MM.1S (cell line): Measurements from ENCODE around the gene FAP.

Source experiments
- DNase-seq: peaks from one replicate; pipeline ENCODE4 v3.0.0-alpha.2; 2015
- H2AFZ ChIP-seq: fragments of 300-600 bp; sonication (generic); 2 replicates; pipeline ENCODE4 v1.6.0; 2016; ENCODE audit warnings: antibody characterized with exemption, low read length
- H3F3A ChIP-seq: fragments of 300-600 bp; sonication (generic); 2 replicates; pipeline ENCODE4 v1.6.1; 2016; ENCODE audit warnings: mild to moderate bottlenecking, antibody characterized with exemption, low read length, moderate library complexity, mixed read lengths; ENCODE audit not compliant: insufficient read depth
- H3K27ac ChIP-seq: fragments of 300-600 bp; sonication (generic); 2 replicates; pipeline ENCODE4 v1.5.1; 2016; ENCODE audit warnings: mild to moderate bottlenecking, low read length
- H3K27me3 ChIP-seq: fragments of 300-600 bp; sonication (generic); replicated peaks from 2 replicates; pipeline ENCODE4 v1.6.0; 2016; ENCODE audit warnings: low read length; ENCODE audit not compliant: insufficient read depth
- H3K36me3 ChIP-seq: fragments of 300-600 bp; sonication (generic); replicated peaks from 2 replicates; pipeline ENCODE4 v1.6.1; 2016; ENCODE audit warnings: mild to moderate bottlenecking, low read length, mixed read lengths; ENCODE audit not compliant: insufficient read depth
- H3K4me1 ChIP-seq: fragments of 300-600 bp; sonication (generic); 2 replicates; pipeline ENCODE4 v1.6.1; 2016; ENCODE audit warnings: low read length, mixed read lengths
- H3K4me2 ChIP-seq: fragments of 300-600 bp; sonication (generic); 2 replicates; pipeline ENCODE4 v1.6.0; 2016; ENCODE audit warnings: low read depth, low read length
- H3K4me3 ChIP-seq: fragments of 300-600 bp; sonication (generic); 2 replicates; pipeline ENCODE4 v1.5.1; 2016; ENCODE audit warnings: low read length, mixed read lengths
- H3K79me2 ChIP-seq: fragments of 300-600 bp; sonication (generic); 2 replicates; pipeline ENCODE4 v1.6.1; 2016; ENCODE audit warnings: mixed run types, low read length, mixed read lengths
- H3K9ac ChIP-seq: fragments of 300-600 bp; sonication (generic); 2 replicates; pipeline ENCODE4 v1.6.1; 2016; ENCODE audit warnings: low read length, mixed read lengths
- H3K9me2 ChIP-seq: fragments of 300-600 bp; sonication (generic); replicated peaks from 2 replicates; pipeline ENCODE4 v1.6.1; 2016; ENCODE audit warnings: mild to moderate bottlenecking, low read length, mixed read lengths; ENCODE audit not compliant: insufficient read depth
- H3K9me3 ChIP-seq: fragments of 300-600 bp; sonication (generic); replicated peaks from 2 replicates; pipeline ENCODE4 v1.6.1; 2016; ENCODE audit warnings: mild to moderate bottlenecking, low read length, mixed read lengths; ENCODE audit not compliant: insufficient read depth
- H4K20me1 ChIP-seq: fragments of 300-600 bp; sonication (generic); 2 replicates; pipeline ENCODE4 v1.6.1; 2016; ENCODE audit warnings: mild to moderate bottlenecking, low read length, moderate library complexity, mixed read lengths; ENCODE audit not compliant: insufficient read depth
- EZH2 ChIP-seq: fragments of 300-600 bp; sonication (generic); optimal IDR thresholded peaks from 2 replicates; pipeline ENCODE3; 2017; ENCODE audit warnings: low read depth, mild to moderate bottlenecking, antibody characterized with exemption, low read length, mixed read lengths
- EZH2phosphoT487 ChIP-seq: fragments of 300-600 bp; sonication (generic); IDR thresholded peaks from 2 replicates; pipeline ENCODE4 v1.6.1; 2018; ENCODE audit warnings: antibody characterized with exemption, low read length
- TF ChIP-seq, protein P1 (sequence below): fragments of 300-600 bp; sonication (generic); IDR thresholded peaks from 2 replicates; pipeline ENCODE4 v1.5.1; 2016; ENCODE audit warnings: antibody characterized with exemption, low read length, mixed read lengths

FAP gene

DNA sequence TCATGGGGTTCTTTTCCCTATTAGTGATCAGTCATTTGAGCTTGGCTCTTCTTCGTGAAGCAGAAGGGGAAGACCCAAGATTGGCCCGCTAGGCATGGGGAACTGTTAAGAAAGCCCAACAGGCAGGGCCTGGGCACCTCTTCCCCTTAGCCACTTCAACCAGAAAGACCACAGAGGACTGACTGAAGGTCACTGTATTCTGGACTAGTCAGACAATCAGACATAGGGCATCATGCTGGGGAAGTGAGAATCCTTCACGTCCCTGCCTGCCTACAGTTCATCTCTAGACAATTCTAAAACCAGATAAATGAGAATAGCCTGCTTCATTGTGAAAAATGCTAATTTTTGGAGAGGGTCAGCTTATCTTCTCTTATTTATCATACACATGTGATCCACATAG lies 28.1 kb downstream of the FAP start:
- Histone ChIP-seq H2AFZ (no peak overlapping the region), H3F3A (no peaks in the 10 kb centered on the region), H3K4me3 (no peak overlapping the region), H3K36me3 (no peaks in the 10 kb centered on the region), H4K20me1 (no peaks in the 10 kb centered on the region), H3K9me3 (no peaks in the 10 kb centered on the region), H3K27ac (no peak overlapping the region), H3K9ac (no peak overlapping the region), H3K27me3 (no peaks in the 10 kb centered on the region), H3K4me1 (no peaks in the 10 kb centered on the region), H3K79me2 (no peaks in the 10 kb centered on the region), H3K4me2 (no peak overlapping the region), H3K9me2 (no peaks in the 10 kb centered on the region)
- no peak for TF ChIP-seq EZH2phosphoT487
- TF ChIP-seq, protein P1, sequence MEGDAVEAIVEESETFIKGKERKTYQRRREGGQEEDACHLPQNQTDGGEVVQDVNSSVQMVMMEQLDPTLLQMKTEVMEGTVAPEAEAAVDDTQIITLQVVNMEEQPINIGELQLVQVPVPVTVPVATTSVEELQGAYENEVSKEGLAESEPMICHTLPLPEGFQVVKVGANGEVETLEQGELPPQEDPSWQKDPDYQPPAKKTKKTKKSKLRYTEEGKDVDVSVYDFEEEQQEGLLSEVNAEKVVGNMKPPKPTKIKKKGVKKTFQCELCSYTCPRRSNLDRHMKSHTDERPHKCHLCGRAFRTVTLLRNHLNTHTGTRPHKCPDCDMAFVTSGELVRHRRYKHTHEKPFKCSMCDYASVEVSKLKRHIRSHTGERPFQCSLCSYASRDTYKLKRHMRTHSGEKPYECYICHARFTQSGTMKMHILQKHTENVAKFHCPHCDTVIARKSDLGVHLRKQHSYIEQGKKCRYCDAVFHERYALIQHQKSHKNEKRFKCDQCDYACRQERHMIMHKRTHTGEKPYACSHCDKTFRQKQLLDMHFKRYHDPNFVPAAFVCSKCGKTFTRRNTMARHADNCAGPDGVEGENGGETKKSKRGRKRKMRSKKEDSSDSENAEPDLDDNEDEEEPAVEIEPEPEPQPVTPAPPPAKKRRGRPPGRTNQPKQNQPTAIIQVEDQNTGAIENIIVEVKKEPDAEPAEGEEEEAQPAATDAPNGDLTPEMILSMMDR = no peak
- no peak for TF ChIP-seq EZH2
- DNase-seq = no peak

DNA sequence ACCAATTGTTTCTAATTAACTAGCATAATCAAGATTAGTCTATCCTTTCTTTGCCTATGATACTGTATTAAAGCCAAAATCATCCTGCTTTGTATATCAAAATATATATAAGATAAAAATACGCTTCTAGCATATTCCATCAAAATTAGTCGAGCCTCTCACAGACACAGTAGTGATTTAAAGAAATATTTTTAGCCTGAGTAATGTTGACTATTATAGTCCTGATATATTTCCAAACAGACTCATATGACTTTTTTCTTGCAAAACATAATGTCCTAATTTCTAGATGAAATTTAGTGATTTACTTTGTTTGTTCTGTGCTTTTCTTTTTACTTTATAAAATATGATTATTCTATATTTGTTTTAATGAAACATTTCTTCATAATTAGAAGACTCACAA lies 30.9 kb downstream of the FAP start:
- Histone ChIP-seq H3K4me2 (no peak overlapping the region), H3K27me3 (no peaks in the 10 kb centered on the region), H3F3A (no peaks in the 10 kb centered on the region), H3K27ac (no peak overlapping the region), H3K9me3 (no peaks in the 10 kb centered on the region), H3K9me2 (no peaks in the 10 kb centered on the region), H4K20me1 (no peaks in the 10 kb centered on the region), H3K9ac (no peak overlapping the region), H3K36me3 (no peaks in the 10 kb centered on the region), H2AFZ (no peak overlapping the region), H3K4me1 (no peaks in the 10 kb centered on the region), H3K79me2 (no peaks in the 10 kb centered on the region), H3K4me3 (no peak overlapping the region)
- DNase-seq = no peak
- TF ChIP-seq EZH2 = no peak
- no peak for TF ChIP-seq EZH2phosphoT487
- TF ChIP-seq, protein P1 = no peak

GRCh38 chr2:162211732-162212131 lies 31.5 kb downstream of the FAP start:
- DNase-seq = no peak
- TF ChIP-seq, protein P1 = no peak
- TF ChIP-seq EZH2 = no peak
- TF ChIP-seq EZH2phosphoT487 = no peak
- Histone ChIP-seq H3K4me2 (no peak overlapping the region), H3K9ac (no peak overlapping the region), H3K27ac (no peak overlapping the region), H3K4me3 (no peak overlapping the region), H3F3A (no peaks in the 10 kb centered on the region), H3K9me2 (no peaks in the 10 kb centered on the region), H3K4me1 (no peaks in the 10 kb centered on the region), H2AFZ (no peak overlapping the region), H4K20me1 (no peaks in the 10 kb centered on the region), H3K27me3 (no peaks in the 10 kb centered on the region), H3K9me3 (no peaks in the 10 kb centered on the region), H3K79me2 (no peaks in the 10 kb centered on the region), H3K36me3 (no peaks in the 10 kb centered on the region)

- no peak for DNase-seq
- H3K4me3 ChIP-seq = no peak overlapping the region
- no peaks in the 10 kb centered on the region for H3K27me3 ChIP-seq
- no peak overlapping the region for H3K9ac ChIP-seq
- H3K36me3 ChIP-seq = no peaks in the 10 kb centered on the region
- no peak overlapping the region for H2AFZ ChIP-seq
- no peaks in the 10 kb centered on the region for H3K9me2 ChIP-seq
- H3F3A ChIP-seq = no peaks in the 10 kb centered on the region
- no peak for TF ChIP-seq EZH2phosphoT487
- TF ChIP-seq EZH2 = no peak
- TF ChIP-seq, protein P1 = no peak
- no peaks in the 10 kb centered on the region for H4K20me1 ChIP-seq
- H3K4me1 ChIP-seq = no peaks in the 10 kb centered on the region
- H3K27ac ChIP-seq = no peak overlapping the region
- no peak overlapping the region for H3K4me2 ChIP-seq
- H3K79me2 ChIP-seq = no peaks in the 10 kb centered on the region
- no peaks in the 10 kb centered on the region for H3K9me3 ChIP-seq
These were observed 32.9 kb downstream of the FAP start for GRCh38 chr2:162210385-162210784.
